GM19099 (cell line): Measurements from ENCODE around the gene TBCD.

Experiments used
- POLR2A ChIP-seq: IDR thresholded peaks from 3 replicates; pipeline ENCODE4 v1.6.1; 2011; ENCODE audit warnings: low read depth; ENCODE audit not compliant: insufficient read length; ENCODE audit errors: extremely low read depth

The TBCD gene

DNA sequence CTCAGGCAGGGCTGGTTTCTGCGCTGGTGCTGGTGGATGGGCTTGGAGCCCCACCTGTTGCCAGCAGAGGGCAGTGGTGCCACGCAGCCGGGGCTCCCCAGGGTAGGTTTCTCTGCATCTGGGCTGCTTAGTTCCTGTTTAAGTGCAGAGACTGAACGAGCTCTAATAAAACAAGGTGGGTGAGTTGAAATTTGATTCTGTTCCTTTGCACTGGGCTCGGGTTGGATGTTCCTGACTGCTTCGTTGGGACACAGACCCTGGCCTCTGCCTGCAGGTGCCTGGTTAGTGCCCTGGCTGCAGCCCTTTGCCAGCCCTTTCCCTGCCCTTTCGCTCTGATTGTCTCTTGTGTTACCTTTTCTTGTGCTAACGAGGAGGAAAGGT lies 30.0 kb downstream of the TBCD start:
- TF ChIP-seq POLR2A: no peak

DNA sequence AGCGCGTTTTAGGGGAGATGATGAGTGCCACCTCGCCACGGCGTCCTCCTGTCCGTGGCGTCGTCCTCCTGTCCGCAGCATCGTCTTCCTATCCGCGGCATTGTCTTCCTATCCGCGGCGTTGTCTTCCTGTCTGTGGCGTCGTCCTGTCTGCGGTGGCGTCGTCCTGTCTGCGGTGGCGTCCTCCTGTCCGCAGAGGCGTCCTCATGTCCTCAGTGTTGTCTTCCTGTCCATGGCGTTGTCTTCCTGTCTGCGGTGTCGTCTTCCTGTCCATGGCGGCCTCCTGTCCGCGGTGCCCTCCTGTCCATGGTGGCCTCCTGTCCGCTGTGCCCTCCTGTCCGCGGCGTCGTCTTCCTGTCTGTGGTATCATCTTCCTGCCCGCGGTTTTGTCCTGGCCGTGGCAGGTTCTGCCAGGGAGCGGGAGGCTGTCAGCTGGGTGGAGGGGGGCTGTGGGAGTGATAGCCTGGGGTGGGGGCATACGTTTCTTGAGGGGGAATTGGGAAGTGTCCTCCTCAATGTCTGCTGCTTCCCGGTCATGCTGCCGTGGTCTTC lies 30.9 kb downstream of the TBCD start:
- TF ChIP-seq POLR2A: no peak

DNA sequence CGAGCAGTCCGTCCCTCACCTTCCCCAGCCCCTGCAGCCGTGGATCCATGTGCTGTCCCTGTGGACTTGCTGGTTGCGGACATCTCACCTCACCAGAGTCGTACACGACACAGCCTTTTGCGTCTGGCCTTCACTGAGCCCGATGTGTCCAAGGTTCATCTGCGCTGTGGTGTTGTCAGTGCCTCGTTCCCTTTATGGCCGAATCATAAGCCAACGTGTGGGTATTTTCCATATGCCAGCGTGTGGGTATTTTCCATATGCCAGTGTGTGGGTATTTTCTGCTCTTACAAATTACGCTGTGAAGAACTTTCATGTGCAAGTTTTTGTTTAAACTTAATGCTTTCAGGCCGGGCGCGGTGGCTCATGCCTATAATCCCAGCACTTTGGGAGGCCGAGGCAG lies 31.6 kb downstream of the TBCD start:
- TF ChIP-seq POLR2A: no peak

DNA sequence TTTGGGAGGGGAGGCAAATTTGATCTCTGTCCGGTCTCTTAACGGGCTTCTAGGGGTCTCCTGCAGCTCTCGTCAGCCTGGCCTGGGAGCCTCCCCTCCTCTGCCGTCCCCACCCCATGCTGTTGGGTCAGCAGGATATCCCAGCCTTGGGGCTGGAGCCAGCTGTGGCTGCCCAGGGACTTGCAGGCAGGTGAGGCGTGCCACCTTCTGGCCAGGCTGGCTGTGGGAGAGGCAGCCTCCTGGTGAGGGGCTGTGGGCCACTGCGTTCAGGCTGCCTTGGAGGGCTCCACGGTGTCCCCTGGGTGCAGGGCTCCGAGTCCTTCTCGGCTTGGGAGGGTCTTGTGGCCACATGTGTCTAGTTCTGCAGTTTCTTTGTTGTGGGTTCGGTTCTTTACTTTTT lies 34.6 kb downstream of the TBCD start:
- no peak for TF ChIP-seq POLR2A

DNA sequence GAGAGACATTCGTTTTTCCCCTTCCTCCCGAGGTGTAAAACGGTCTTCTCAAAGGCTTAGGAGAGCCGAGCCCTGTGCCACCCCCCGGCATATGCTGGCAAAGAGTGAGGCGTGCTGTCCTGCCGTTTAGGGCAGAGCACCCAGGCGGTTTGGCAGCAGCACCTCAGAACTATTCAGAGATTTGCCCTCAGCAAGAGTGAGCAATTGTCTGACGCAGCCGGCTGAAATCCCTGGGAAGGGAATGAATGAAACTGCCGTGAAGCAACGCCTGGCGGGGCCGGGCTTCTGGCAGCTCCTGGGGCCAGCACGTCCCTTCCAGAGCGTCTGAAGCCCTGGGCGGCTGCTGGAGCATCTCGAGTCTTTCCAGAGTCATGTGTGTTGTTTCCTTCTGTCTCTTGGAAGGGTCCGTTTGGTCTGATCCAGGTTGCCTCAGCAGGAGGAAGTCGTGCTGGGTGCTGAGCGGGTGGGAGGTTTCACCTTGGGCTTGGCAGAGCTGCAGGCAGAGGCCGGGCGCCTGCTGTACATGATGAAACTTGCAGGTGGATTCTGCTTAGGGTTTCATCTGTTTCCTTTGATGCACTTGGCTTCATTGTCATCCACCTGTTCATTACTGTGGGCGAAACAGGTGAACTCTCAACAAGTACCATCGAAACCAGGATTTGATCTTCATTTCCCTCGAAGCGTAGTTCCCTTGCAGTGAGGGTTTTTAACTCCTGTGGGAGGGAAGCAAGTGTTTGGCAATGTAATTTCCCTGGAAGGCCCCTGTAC lies 35.4 kb downstream of the TBCD start:
- no peak for TF ChIP-seq POLR2A

DNA sequence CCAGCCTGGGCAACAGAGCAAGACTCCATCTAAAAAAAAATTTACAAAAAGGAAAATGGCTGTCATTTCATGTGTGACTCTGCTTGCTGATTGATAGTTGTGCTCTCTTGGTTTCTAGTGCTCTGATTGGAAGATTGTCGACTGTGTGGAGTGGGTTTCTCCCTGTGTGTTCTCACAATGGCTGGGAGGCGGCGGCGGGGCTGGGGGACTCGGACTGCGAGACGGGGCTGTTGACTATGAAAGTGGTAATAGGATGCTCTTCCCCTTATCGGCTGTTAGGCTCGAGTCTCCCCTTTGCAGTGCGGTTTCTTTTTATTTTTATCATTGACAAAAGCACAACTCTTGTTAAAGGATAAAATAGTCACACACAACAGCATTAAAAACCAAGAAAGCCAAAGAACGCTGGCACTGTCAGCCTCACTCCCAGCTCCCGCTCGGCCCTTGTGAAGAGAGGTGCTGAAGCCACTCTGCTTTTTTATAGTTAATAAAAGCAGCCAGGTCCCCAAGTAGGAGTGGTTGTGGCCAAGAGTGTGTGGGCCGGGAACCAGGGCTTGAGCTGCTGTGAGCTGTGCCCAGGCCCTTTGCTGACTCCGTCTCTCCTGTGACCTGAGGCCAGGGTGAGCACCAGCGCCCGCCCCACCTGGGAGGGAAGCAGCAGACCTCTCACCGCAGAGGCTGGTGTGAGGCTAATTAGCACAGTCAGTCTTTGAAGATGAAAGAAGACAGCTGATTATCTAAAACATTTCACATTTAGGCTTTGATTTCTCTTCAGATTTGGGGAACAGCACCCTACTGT lies 36.5 kb downstream of the TBCD start:
- TF ChIP-seq POLR2A: no peak

DNA sequence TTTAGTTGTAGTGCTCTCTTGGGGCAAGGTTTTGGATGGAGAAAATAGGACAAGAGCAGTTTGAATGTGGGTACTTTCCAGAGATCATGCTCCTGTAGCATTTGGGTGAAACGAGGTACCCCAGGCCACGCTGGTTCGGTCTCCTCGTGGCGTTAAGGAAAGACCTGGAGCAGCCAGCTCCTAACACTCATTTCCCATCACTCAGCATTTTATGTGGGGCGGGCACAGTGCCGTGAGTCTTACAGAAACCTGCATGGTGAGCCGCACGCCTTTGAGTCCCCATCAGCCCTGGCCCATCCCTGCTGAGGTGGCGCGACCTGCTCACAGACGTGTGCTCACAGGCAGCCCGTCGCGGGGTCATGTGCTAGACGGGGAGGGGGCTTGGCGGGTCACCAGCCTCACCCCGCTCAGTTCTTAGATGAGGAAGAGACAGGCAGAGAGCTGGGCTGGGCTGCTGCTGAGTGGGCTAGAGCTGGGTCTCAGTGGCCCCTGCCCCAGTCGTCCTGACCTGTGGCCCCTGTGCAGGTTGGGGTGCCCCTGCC lies 37.3 kb downstream of the TBCD start:
- no peak for TF ChIP-seq POLR2A

DNA sequence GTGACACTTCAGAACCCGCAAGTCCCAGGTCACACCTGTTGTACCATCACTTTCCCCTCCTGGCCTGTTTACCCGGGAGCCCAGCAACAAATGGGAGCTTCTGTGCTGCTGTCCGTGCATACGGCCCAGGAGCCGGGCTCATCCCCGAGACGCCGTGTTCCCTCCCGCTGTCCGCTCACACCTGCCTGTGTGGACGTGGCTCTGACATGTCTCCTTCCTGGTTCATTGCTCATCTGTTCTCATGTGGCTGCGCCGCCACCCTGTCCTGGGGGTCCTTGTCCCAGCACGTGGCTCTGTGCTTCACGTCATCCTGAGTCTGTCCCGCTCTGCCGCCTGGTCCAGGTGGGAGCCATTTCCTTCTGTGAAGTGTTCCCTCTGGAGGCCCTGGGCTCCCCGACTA lies 37.9 kb downstream of the TBCD start:
- no peak for TF ChIP-seq POLR2A

DNA sequence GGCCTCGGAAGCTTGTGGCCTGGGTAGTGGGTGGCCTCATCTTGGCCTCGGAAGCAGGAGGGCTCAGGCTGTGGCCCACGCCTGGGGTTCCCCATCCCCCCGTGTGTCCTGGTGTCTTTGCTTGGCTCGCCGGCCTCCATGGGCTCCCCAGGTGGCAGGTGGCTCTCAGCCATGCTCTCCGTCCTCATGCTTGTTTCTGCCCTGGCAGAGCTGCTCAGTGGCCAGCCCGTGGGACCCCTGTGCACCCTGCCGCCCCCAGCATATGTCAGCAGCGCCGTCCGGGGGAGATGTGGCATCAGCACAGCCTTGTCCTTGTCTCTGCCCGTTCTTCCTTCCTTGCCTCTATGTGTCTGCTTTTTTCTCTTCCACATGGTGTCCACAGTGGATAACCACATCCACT lies 38.5 kb downstream of the TBCD start:
- TF ChIP-seq POLR2A: no peak

DNA sequence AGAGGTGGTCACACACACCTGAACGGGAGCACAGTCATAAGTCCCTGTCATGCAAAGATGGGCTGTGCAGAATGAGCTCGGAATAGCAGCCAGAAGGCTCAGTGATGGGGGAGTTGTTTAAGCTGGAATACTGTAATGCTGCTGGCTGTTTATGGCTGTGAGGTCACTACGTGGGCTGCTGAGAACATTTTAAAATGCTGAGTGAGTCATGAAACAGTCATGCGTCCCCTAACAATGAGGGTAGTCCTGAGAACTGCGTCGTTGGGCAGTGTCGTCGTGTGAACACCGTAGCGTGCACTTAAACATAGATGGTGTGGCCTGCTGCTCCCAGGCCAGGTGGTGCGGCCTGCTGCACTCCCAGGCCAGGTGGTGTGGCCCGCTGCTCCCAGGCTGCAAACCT lies 39.7 kb downstream of the TBCD start:
- no peak for TF ChIP-seq POLR2A

DNA sequence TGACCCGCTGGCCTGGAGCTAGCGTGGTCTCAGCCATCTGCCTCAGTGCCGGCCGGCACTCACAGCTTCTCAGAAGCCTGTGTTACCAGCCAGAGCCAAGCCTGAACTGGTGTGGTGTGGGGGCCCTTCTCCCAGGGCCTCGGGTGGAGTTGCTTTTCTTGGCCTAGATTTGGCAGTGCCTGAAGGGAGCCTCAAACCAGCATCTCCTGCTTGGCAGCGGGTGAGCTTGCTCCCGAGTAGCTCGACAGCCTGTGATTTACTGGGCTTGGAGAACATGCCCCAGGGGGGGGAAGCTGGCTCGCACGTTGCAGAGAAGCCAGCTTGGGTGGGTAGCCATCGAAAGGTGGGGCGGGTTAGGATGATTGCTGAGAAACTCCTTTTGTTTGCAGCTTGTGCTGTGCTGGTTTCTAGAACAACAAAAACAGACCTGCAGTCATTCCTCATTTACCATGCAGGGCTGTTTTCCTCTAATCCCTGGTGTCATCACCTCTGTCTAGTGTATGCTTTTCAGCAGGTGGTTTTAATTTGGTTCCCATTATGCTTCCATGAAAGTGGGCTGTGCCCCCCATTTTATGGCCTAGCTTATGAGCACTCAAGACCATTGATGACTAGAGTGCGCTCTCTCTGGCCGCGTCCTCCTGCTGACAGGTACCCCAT lies 42.2 kb downstream of the TBCD start:
- no peak for TF ChIP-seq POLR2A

DNA sequence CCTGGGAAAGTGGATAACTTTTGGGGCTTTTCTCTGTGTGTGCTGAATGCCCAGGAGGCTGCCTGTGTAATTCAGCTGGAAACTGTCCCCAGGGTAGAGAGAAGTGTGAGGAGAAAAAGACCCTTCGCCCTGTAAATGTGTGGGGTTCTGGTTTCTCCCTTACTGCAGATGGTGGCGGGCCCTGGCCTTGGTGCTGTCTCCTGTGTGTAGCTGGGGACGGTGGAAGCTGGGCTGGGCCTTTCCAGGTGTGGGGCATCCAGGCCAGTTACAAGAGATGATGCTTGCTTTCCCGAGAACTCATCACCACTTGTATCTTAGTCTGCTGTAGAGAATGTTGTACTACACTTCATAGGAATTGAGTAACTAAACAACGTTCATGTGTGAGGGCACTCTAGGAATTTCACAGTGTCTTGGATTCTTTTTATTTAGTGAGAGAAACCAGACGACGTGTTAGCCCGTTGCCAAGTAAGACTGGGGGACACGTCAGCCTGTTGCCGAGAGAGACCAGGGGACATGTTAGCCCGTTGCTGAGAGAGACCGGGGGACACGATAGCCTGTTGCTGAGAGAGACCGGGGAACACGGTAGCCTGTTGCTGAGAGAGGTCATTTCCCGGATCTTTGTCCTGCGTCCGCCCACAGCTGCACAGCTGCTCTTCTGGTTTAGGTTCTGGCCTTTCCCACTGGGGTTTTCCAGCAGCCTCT lies 43.1 kb downstream of the TBCD start:
- no peak for TF ChIP-seq POLR2A

DNA sequence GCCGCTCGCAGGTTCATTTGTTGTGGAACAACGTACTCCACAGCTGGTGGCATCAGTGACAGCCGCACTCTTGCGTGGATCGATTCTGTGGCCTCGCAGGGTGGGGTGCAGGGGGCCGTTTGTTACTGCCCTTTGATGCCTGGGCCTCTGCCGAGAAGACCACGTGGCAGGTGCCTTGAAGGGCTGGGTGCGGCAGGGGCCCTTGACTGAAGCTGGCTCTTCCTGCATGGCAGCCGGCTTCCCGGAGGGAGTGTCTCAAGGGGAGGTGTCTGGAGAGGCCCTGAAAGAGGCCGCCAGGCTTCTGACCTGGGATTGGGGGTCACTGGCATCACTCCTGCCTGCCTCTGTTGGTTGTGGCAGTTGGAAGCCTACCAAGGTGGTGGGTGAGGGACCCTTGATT lies 43.8 kb downstream of the TBCD start:
- TF ChIP-seq POLR2A: no peak

DNA sequence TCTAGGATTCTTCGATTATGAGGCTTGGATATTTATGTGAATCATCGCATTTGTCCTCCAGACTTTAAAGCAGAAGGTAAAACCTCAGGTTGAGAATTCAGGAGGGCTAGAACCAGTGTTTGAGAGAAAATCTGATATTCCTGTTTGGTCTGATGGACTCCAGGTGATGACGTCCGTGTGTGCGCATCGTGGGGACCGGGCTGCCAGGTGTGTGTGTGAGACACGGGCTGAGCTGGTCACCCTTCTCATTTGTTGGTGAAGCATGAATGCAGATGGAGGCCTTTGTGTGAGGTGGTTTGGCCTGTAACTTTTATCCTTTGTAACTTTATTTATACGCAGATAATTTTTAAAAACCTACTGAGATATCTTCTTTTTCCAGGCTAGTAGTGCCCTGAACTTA lies 45.2 kb downstream of the TBCD start:
- no peak for TF ChIP-seq POLR2A

DNA sequence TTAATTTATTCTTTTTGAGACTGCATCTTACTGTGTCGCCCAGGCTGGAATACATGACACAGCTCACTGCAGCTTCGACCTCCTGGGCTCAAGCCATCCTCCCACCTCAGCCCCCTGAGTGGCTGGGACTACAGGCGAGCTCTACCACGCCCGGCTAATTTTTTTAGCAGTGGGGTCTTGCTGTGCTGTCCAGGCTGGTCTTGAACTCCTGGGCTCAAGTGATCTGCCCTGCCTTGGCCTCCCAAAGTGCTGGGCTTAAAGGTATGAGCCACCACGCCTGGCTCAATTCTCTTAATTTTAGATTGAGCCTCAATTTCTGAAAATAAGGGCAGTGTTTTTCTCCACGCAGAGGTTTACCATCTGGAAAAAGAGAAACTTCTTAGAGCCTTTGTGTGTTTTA lies 46.9 kb downstream of the TBCD start:
- no peak for TF ChIP-seq POLR2A
